ENCODE results near the gene MRPL39.

GRCh38 chr21:25581582-25581981, 25.7 kb downstream of the MRPL39 start:
- TF ChIP-seq, protein P1, sequence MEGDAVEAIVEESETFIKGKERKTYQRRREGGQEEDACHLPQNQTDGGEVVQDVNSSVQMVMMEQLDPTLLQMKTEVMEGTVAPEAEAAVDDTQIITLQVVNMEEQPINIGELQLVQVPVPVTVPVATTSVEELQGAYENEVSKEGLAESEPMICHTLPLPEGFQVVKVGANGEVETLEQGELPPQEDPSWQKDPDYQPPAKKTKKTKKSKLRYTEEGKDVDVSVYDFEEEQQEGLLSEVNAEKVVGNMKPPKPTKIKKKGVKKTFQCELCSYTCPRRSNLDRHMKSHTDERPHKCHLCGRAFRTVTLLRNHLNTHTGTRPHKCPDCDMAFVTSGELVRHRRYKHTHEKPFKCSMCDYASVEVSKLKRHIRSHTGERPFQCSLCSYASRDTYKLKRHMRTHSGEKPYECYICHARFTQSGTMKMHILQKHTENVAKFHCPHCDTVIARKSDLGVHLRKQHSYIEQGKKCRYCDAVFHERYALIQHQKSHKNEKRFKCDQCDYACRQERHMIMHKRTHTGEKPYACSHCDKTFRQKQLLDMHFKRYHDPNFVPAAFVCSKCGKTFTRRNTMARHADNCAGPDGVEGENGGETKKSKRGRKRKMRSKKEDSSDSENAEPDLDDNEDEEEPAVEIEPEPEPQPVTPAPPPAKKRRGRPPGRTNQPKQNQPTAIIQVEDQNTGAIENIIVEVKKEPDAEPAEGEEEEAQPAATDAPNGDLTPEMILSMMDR (IDR thresholded peaks at IDR 0.05): no peak
- TF ChIP-seq POLR2AphosphoS5 (IDR thresholded peaks at IDR 0.05): no peak
